Measurements from ENCODE around the gene CDC5L. TPM values are rescaled to one million over a fixed set of nuclear protein-coding genes. Genes with fewer than 3 reads are reported as not detected.

Gene CDC5L
- total RNA-seq, 1 experiment from 2014 or later = 24.6 TPM

DNA sequence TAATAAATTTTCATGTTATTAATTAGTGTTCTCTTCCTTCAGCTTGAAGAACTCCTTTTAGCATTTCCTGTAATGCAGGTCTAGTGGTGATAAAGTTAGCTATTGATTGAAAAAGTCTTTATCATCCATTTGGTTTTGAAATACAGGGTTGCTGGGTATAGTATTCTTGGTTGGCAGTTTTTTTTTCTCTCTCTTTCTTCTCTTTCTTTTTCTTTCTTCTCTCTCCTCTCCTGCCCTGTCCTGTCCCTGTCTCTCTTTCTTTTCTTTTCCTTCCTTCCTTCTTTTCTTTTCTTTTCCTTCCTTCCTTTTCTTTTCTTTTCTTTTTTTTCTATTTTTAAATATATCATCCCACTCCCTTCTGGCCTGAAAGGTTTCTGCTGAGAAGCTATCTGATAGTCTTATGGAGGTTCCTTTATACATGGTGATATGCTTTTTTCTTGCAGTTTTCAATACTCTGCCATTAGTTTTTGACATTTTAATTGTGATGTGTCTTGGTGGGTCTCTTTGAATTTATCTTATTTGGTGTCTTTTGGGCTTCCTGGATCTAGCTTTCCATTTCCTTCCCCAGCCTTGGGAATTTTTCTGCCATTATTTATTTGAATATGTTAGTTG, 55.4 kb downstream of the CDC5L start:
- POLR2A ChIA-PET = no interaction called here
- Histone ChIP-seq H3K27ac (ENCODE audit: low read depth, low read length) (no peak overlapping the region), H3K4me1 (ENCODE audit: control insufficient read depth in 1 of 2, insufficient read depth in 2 of 2, low read length in 2 of 2) (no peaks in the 10 kb centered on the region), H3K9ac (ENCODE audit: low read length) (no peak overlapping the region), H3K4me3 (replicated peaks in 1 of 2; ENCODE audit: low read depth in 1 of 2, low read length in 2 of 2) (no peak overlapping the region), H3K9me2 (ENCODE audit: insufficient read depth) (no peaks in the 10 kb centered on the region), H2AFZ (ENCODE audit: low read depth, low read length, poor library complexity, severe bottlenecking) (no peak overlapping the region), H3K9me3 (ENCODE audit: control insufficient read depth in 1 of 2, insufficient read depth in 1 of 2, low read depth in 1 of 2, low read length in 2 of 2) (peaks cover 0 to 6% of the 10 kb centered on the region in 2 experiments; a peak in 1 of 4 replicates), H4K20me1 (ENCODE audit: insufficient read depth) (no peaks in the 10 kb centered on the region; the same call in 1 of the 2 replicates), H3K27me3 (ENCODE audit: insufficient read depth, low read length) (no peaks in the 10 kb centered on the region), H3K79me2 (ENCODE audit: insufficient read depth, low read length) (peaks cover 19% of the 10 kb centered on the region), H3K36me3 (ENCODE audit: control insufficient read depth in 1 of 2, insufficient read depth in 2 of 2, low read length in 2 of 2) (peaks cover 3 to 5% of the 10 kb centered on the region in 2 experiments; a peak in 2 of 4 replicates), H3K4me2 (ENCODE audit: low read length) (no peak overlapping the region)
- TF ChIP-seq, protein P1, sequence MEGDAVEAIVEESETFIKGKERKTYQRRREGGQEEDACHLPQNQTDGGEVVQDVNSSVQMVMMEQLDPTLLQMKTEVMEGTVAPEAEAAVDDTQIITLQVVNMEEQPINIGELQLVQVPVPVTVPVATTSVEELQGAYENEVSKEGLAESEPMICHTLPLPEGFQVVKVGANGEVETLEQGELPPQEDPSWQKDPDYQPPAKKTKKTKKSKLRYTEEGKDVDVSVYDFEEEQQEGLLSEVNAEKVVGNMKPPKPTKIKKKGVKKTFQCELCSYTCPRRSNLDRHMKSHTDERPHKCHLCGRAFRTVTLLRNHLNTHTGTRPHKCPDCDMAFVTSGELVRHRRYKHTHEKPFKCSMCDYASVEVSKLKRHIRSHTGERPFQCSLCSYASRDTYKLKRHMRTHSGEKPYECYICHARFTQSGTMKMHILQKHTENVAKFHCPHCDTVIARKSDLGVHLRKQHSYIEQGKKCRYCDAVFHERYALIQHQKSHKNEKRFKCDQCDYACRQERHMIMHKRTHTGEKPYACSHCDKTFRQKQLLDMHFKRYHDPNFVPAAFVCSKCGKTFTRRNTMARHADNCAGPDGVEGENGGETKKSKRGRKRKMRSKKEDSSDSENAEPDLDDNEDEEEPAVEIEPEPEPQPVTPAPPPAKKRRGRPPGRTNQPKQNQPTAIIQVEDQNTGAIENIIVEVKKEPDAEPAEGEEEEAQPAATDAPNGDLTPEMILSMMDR (IDR thresholded peaks at IDR 0.05 in 2 of 3, conservative IDR thresholded peaks at IDR 0.05 in 1 of 3; ENCODE audit: borderline replicate concordance in 1 of 3, insufficient read depth in 1 of 3, low read depth in 2 of 3, low read length in 2 of 3) = no peak
- TF ChIP-seq SRF (IDR thresholded peaks at IDR 0.05; ENCODE audit: low read depth) (no peak), CBX3 (IDR thresholded peaks at IDR 0.05; ENCODE audit: low read depth) (no peak), POLR2A (IDR thresholded peaks at IDR 0.05; ENCODE audit: borderline replicate concordance, extremely low read depth, insufficient read depth, insufficient read length) (no peak), FOSL1 (IDR thresholded peaks at IDR 0.05; ENCODE audit: low read depth) (no peak), SIN3A (IDR thresholded peaks at IDR 0.05; ENCODE audit: low read depth) (no peak), YY1 (IDR thresholded peaks at IDR 0.05; ENCODE audit: extremely low read depth, insufficient replicate concordance, low read depth, low read length) (no peak), ZNF274 (IDR thresholded peaks at IDR 0.05; ENCODE audit: low read depth, low read length) (no peak), ZFX (IDR thresholded peaks at IDR 0.05) (no peak), EGR1 (IDR thresholded peaks at IDR 0.05; ENCODE audit: low read depth) (no peak), JUND (IDR thresholded peaks at IDR 0.05) (no peak), TCF7L2 (IDR thresholded peaks at IDR 0.05; ENCODE audit: borderline replicate concordance, extremely low read depth, insufficient read depth, insufficient read length) (no peak)
- TF ChIP-seq, protein P2, sequence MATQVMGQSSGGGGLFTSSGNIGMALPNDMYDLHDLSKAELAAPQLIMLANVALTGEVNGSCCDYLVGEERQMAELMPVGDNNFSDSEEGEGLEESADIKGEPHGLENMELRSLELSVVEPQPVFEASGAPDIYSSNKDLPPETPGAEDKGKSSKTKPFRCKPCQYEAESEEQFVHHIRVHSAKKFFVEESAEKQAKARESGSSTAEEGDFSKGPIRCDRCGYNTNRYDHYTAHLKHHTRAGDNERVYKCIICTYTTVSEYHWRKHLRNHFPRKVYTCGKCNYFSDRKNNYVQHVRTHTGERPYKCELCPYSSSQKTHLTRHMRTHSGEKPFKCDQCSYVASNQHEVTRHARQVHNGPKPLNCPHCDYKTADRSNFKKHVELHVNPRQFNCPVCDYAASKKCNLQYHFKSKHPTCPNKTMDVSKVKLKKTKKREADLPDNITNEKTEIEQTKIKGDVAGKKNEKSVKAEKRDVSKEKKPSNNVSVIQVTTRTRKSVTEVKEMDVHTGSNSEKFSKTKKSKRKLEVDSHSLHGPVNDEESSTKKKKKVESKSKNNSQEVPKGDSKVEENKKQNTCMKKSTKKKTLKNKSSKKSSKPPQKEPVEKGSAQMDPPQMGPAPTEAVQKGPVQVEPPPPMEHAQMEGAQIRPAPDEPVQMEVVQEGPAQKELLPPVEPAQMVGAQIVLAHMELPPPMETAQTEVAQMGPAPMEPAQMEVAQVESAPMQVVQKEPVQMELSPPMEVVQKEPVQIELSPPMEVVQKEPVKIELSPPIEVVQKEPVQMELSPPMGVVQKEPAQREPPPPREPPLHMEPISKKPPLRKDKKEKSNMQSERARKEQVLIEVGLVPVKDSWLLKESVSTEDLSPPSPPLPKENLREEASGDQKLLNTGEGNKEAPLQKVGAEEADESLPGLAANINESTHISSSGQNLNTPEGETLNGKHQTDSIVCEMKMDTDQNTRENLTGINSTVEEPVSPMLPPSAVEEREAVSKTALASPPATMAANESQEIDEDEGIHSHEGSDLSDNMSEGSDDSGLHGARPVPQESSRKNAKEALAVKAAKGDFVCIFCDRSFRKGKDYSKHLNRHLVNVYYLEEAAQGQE (IDR thresholded peaks at IDR 0.05; ENCODE audit: low read depth) = no peak
- TF ChIP-seq, protein P3, sequence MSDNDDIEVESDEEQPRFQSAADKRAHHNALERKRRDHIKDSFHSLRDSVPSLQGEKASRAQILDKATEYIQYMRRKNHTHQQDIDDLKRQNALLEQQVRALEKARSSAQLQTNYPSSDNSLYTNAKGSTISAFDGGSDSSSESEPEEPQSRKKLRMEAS (IDR thresholded peaks at IDR 0.05) = no peak
- TF ChIP-seq, protein P4, sequence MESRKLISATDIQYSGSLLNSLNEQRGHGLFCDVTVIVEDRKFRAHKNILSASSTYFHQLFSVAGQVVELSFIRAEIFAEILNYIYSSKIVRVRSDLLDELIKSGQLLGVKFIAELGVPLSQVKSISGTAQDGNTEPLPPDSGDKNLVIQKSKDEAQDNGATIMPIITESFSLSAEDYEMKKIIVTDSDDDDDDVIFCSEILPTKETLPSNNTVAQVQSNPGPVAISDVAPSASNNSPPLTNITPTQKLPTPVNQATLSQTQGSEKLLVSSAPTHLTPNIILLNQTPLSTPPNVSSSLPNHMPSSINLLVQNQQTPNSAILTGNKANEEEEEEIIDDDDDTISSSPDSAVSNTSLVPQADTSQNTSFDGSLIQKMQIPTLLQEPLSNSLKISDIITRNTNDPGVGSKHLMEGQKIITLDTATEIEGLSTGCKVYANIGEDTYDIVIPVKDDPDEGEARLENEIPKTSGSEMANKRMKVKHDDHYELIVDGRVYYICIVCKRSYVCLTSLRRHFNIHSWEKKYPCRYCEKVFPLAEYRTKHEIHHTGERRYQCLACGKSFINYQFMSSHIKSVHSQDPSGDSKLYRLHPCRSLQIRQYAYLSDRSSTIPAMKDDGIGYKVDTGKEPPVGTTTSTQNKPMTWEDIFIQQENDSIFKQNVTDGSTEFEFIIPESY (IDR thresholded peaks at IDR 0.05; ENCODE audit: extremely low read depth, insufficient replicate concordance, low read length) = no peak
- TF ChIP-seq, protein P5, sequence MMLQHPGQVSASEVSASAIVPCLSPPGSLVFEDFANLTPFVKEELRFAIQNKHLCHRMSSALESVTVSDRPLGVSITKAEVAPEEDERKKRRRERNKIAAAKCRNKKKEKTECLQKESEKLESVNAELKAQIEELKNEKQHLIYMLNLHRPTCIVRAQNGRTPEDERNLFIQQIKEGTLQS (IDR thresholded peaks at IDR 0.05) = no peak
- DNase-seq (ENCODE audit: low read depth, low spot score) (no peak), ATAC-seq (no peak)
- BruUV-seq (replicated peaks) = no TSS peak
- RAD21 ChIA-PET (ENCODE audit: low non-redundant PET in 1 of 2, low total read pairs in 2 of 2, uncharacterized antibody in 2 of 2, unreplicated experiment in 2 of 2) = no interaction called here
- CTCF ChIA-PET = no interaction called here
- intact Hi-C loops (cut with micrococcal nuclease) = no loop called here
